GM12878 (cell line): ENCODE data around the gene JHY.

Source experiments
- CTCF ChIP-seq, 3 experiments: IDR thresholded peaks in 2 of 3; conservative IDR thresholded peaks in 1 of 3; 2 replicates each; pipeline ENCODE4 v1.5.1; 2011; ENCODE audit warnings: low read depth in 3 of 3, low read length in 3 of 3, mild to moderate bottlenecking in 3 of 3, control low read depth in 2 of 3, moderate library complexity in 2 of 3, inconsistent platforms in 1 of 3, mixed read lengths in 1 of 3; ENCODE audit not compliant: control insufficient read depth in 2 of 3, insufficient read depth in 1 of 3; ENCODE audit errors: extremely low read depth in 1 of 3
- KDM1A ChIP-seq: fragments of 200-600 bp; sonication (generic); IDR thresholded peaks from 2 replicates; pipeline ENCODE4 v1.6.1; 2016; ENCODE audit warnings: borderline replicate concordance
- MTA3 ChIP-seq: IDR thresholded peaks from 2 replicates; pipeline ENCODE4 v1.6.1; 2012; ENCODE audit warnings: low read length, inconsistent platforms, borderline replicate concordance
- POLR2AphosphoS5 ChIP-seq: IDR thresholded peaks from 2 replicates; pipeline ENCODE4 v1.6.1; 2011; ENCODE audit warnings: mild to moderate bottlenecking, low read length, inconsistent platforms
- REST ChIP-seq: IDR thresholded peaks from 2 replicates; pipeline ENCODE4 v1.6.1; 2012; ENCODE audit warnings: mild to moderate bottlenecking, low read depth, low read length
- SPI1 ChIP-seq: IDR thresholded peaks from 2 replicates; pipeline ENCODE4 v1.6.1; 2011; ENCODE audit warnings: low read depth, mild to moderate bottlenecking, low read length, moderate library complexity, borderline replicate concordance; ENCODE audit not compliant: insufficient read depth

- TF ChIP-seq REST (no peak), CTCF (IDR thresholded peaks at IDR 0.05 in 2 of 3, conservative IDR thresholded peaks at IDR 0.05 in 1 of 3; ENCODE audit: control insufficient read depth in 2 of 3, extremely low read depth in 1 of 3, insufficient read depth in 1 of 3, low read depth in 3 of 3, low read length in 3 of 3) (no peak), MTA3 (no peak), SPI1 (no peak), POLR2AphosphoS5 (no peak), KDM1A (no peak)
These were observed 20.5 kb upstream of the JHY start for GRCh38 chr11:122862091-122862490.
